IMR-90 (cell line): ENCODE results near the gene ERMARD. TPM values are rescaled to one million over a fixed set of nuclear protein-coding genes. Genes with fewer than 3 reads are reported as not detected.

Experiments used
- ATAC-seq: fragments of 200-7000 bp; cut with Tn5 transposase; 2 replicates; pipeline ENCODE4 v1.9.1; 2020; ENCODE audit warnings: low read depth, mild to moderate bottlenecking, moderate library complexity
- BruUV-seq: library from RNA; stranded (reverse); fragments of 400-500 nt; replicated peaks from 2 replicates; lab custom pipeline; 2021; lab: Mats Ljungman, UMichigan
- CTCF ChIA-PET: fragments of 300-600 bp; formaldehyde crosslinking; extraction: SDS; loops from one replicate; lab custom pipeline; 2021; ENCODE audit warnings: antibody characterized with exemption; lab: Yijun Ruan, JAX
- POLR2A ChIA-PET: fragments of 300-600 bp; sonication (Branson Sonifier 250); formaldehyde crosslinking; loops from one replicate; lab custom pipeline; 2022; ENCODE audit warnings: antibody characterized with exemption; ENCODE audit not compliant: unreplicated experiment; lab: Charles Lee
- DNase-seq: peaks from one replicate; pipeline ENCODE4 v3.0.0; 2013
- H2AFZ ChIP-seq: replicated peaks from 2 replicates; pipeline ENCODE3; 2013; ENCODE audit warnings: low read length, mild to moderate bottlenecking; ENCODE audit not compliant: poor library complexity
- H2AK5ac ChIP-seq: 2 replicates; pipeline ENCODE4 v1.6.1; 2013; ENCODE audit warnings: low read depth, low read length, inconsistent platforms
- H2AK9ac ChIP-seq: replicated peaks from 2 replicates; pipeline ENCODE3; 2013; ENCODE audit warnings: mild to moderate bottlenecking, low read depth, low read length, moderate library complexity; ENCODE audit not compliant: poor library complexity
- H2BK120ac ChIP-seq: 2 replicates; pipeline ENCODE4 v1.6.1; 2013; ENCODE audit warnings: low read depth, low read length, inconsistent platforms
- H2BK15ac ChIP-seq: 3 replicates; pipeline ENCODE4 v1.6.1; 2013; ENCODE audit warnings: low read depth, low read length, inconsistent platforms
- H2BK20ac ChIP-seq: 2 replicates; pipeline ENCODE4 v1.6.1; 2013; ENCODE audit warnings: low read depth, mild to moderate bottlenecking, inconsistent platforms, low read length, moderate library complexity
- H2BK5ac ChIP-seq: 2 replicates; pipeline ENCODE4 v1.6.1; 2013; ENCODE audit warnings: mild to moderate bottlenecking, low read depth, low read length, inconsistent platforms; ENCODE audit not compliant: poor library complexity, severe bottlenecking
- H3K14ac ChIP-seq: replicated peaks from 2 replicates; pipeline ENCODE4 v1.6.1; 2013; ENCODE audit warnings: low read depth, low read length, inconsistent platforms
- H3K18ac ChIP-seq: 2 replicates; pipeline ENCODE4 v1.6.1; 2013; ENCODE audit warnings: low read depth, low read length, control low read depth
- H3K23ac ChIP-seq: 2 replicates; pipeline ENCODE4 v1.6.1; 2013; ENCODE audit warnings: low read depth, low read length, inconsistent platforms
- H3K27ac ChIP-seq: 2 replicates; pipeline ENCODE4 v1.5.1; 2013; ENCODE audit warnings: mild to moderate bottlenecking, control low read depth, low read length; ENCODE audit not compliant: insufficient read depth
- H3K27me3 ChIP-seq: 2 replicates; pipeline ENCODE4 v1.6.1; 2013; ENCODE audit warnings: low read length; ENCODE audit not compliant: control insufficient read depth, insufficient read depth
- H3K36me3 ChIP-seq: 2 replicates; pipeline ENCODE4 v1.6.1; 2013; ENCODE audit warnings: low read length, mixed read lengths; ENCODE audit not compliant: control insufficient read depth, insufficient read depth
- H3K4ac ChIP-seq: 2 replicates; pipeline ENCODE4 v1.6.1; 2013; ENCODE audit warnings: low read depth, low read length, inconsistent platforms
- H3K4me1 ChIP-seq: 2 replicates; pipeline ENCODE4 v1.6.1; 2013; ENCODE audit warnings: low read length, mixed read lengths; ENCODE audit not compliant: control insufficient read depth, insufficient read depth
- H3K4me2 ChIP-seq: 2 replicates; pipeline ENCODE4 v1.6.1; 2013; ENCODE audit warnings: low read depth, mild to moderate bottlenecking, control low read depth, low read length, moderate library complexity
- H3K4me3 ChIP-seq: 2 replicates; pipeline ENCODE4 v1.5.1; 2013; ENCODE audit warnings: low read depth, mild to moderate bottlenecking, control low read depth, low read length, moderate library complexity; ENCODE audit not compliant: insufficient read depth
- H3K56ac ChIP-seq: 2 replicates; pipeline ENCODE4 v1.6.1; 2013; ENCODE audit warnings: low read length, inconsistent platforms; ENCODE audit not compliant: insufficient read depth; ENCODE audit errors: extremely low read depth
- H3K79me1 ChIP-seq, 2 experiments: 2 replicates each; pipeline ENCODE4 v1.6.1; 2013; ENCODE audit warnings: low read length in 2 of 2, inconsistent platforms in 1 of 2, low read depth in 1 of 2
- H3K9ac ChIP-seq: 2 replicates; pipeline ENCODE4 v1.6.1; 2013; ENCODE audit warnings: low read depth, low read length, control low read depth
- H3K9me1 ChIP-seq: 2 replicates; pipeline ENCODE4 v1.6.1; 2013; ENCODE audit warnings: low read length, inconsistent platforms; ENCODE audit not compliant: insufficient read depth
- H3K9me3 ChIP-seq: 2 replicates; pipeline ENCODE4 v1.6.1; 2013; ENCODE audit warnings: low read length; ENCODE audit not compliant: control insufficient read depth, insufficient read depth
- H4K20me1 ChIP-seq: 2 replicates; pipeline ENCODE4 v1.6.1; 2013; ENCODE audit warnings: low read length, inconsistent platforms; ENCODE audit not compliant: insufficient read depth
- H4K5ac ChIP-seq: 2 replicates; pipeline ENCODE4 v1.6.1; 2013; ENCODE audit warnings: mild to moderate bottlenecking, low read depth, low read length, control low read depth
- H4K8ac ChIP-seq, 2 experiments: 2 replicates each; pipeline ENCODE4 v1.6.1; 2013; ENCODE audit warnings: low read depth in 2 of 2, low read length in 2 of 2, control low read depth in 1 of 2, inconsistent platforms in 1 of 2
- H4K91ac ChIP-seq: 2 replicates; pipeline ENCODE4 v1.6.1; 2013; ENCODE audit warnings: low read depth, low read length, inconsistent platforms; ENCODE audit not compliant: insufficient read depth
- BHLHE40 ChIP-seq: fragments of 150-350 bp; IDR thresholded peaks from 2 replicates; pipeline ENCODE4 v1.6.1; 2016; ENCODE audit warnings: mild to moderate bottlenecking, low read depth, low read length
- FOS ChIP-seq: fragments of 150-350 bp; IDR thresholded peaks from 2 replicates; pipeline ENCODE4 v1.6.1; 2016; ENCODE audit warnings: low read depth, low read length
- MAZ ChIP-seq: IDR thresholded peaks from 2 replicates; pipeline ENCODE4 v1.6.1; 2012; ENCODE audit warnings: low read depth, mild to moderate bottlenecking, low read length, improper control_type of control experiment, moderate library complexity, borderline replicate concordance
- MXI1 ChIP-seq: IDR thresholded peaks from 2 replicates; pipeline ENCODE4 v1.6.1; 2012; ENCODE audit warnings: low read depth, mild to moderate bottlenecking, low read length, moderate library complexity, borderline replicate concordance
- NFE2L2 ChIP-seq: fragments of 150-350 bp; IDR thresholded peaks from 2 replicates; pipeline ENCODE4 v1.6.1; 2016; ENCODE audit warnings: low read depth, mild to moderate bottlenecking, low read length
- RCOR1 ChIP-seq: IDR thresholded peaks from 2 replicates; pipeline ENCODE4 v1.6.1; 2012; ENCODE audit warnings: mild to moderate bottlenecking, low read length, improper control_type of control experiment; ENCODE audit not compliant: insufficient replicate concordance
- WGBS, 2 experiments: methylation state at CpG; one replicate each; pipeline versions ENCODE4 v1.1.5 to v1.1.7; 2013; ENCODE audit warnings: missing lambda C conversion rate in 2 of 2; ENCODE audit not compliant: insufficient read length in 1 of 2; ENCODE audit errors: extremely low coverage in 2 of 2; 5-methylcytosine and 5-hydroxymethylcytosine counted together
- dilution Hi-C: fragments of 300-500 bp; cut with HindIII; formaldehyde crosslinking; loops from one replicate; pipeline ENCODE4 v1.14.3; 2018; ENCODE audit warnings: low sequenced_read_pairs; ENCODE audit not compliant: unreplicated experiment
- in situ Hi-C: fragments of 300-500 bp; cut with MboI; formaldehyde crosslinking; loops from 3 replicates; pipeline ENCODE4 v1.14.3; 2019; ENCODE audit warnings: low sequenced_read_pairs, inconsistent platforms, mixed read lengths
- intact Hi-C: fragments of 100-400 bp; cut with micrococcal nuclease; formaldehyde crosslinking; loops from 2 replicates; pipeline ENCODE4 v1.10.0; 2022
- polyA plus RNA-seq, 3 experiments: library from polyadenylated mRNA; depleted of rRNA; stranded (reverse); fragments of >200 nt; gene quantifications; 2 replicates each; pipeline ENCODE4 v1.2.3, GENCODE V29; 2012; ENCODE audit warnings: low replicate concordance in 1 of 3
- total RNA-seq: library from RNA; depleted of rRNA; stranded (reverse); fragments of >200 nt; gene quantifications from 2 replicates; pipeline ENCODE4 v1.2.3, GENCODE V29; 2012

The ERMARD gene
- total and polyA plus RNA-seq, 2 of the 4 experiments (the other 2 are of a cell fraction), result 15.1 to 25.4 TPM

DNA sequence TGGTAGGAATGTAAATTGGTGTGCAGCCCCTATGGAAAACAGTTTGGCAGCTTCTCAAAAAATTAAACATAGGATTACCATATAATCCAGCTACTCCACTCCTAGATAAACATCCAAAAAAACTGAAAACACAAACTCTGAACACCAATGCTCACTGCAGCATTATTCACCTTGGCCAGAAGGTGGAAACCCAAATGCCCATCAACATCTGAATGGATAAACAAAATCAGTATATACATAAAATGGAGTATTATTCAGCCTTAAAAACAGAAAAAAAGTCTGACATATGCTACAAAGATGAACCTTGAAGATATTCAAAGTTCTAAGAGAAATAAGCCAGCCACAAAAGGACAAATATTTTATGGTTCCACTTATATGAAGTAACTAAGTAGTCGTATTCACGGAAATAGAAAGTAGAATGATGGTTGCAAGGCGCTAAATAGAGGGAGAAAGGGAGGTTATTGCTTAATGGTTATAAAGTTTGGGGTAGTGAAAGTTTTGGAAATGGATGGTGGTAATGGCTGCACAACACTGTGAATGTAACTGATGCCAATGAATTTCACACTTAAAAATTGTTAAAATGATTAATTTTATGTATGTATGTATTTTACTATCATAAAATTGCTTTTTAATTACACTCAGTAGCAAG is 31.1 kb upstream of the ERMARD start:
- no peaks in the 10 kb centered on the region for H3K9me3 ChIP-seq
- H2BK120ac ChIP-seq, result no peak overlapping the region
- no peak overlapping the region for H3K56ac ChIP-seq
- BruUV-seq, result no TSS peak
- TF ChIP-seq FOS (no peak), RCOR1 (no peak), MAZ (no peak), BHLHE40 (no peak), NFE2L2 (no peak), MXI1 (no peak)
- CTCF ChIA-PET, result interaction anchor here (0.9 to 1.0 kb wide), 2 partner anchors 10 to 32 kb away, joined by 3 read pairs; no protein-coding TSS in a partner anchor
- H2BK15ac ChIP-seq, result no peak overlapping the region
- no peak overlapping the region for H2BK20ac ChIP-seq
- H3K9ac ChIP-seq, result no peak overlapping the region
- intact Hi-C loops (loop anchor here (5.0 kb wide), 2 partner anchors 587 to 812 kb away; partner anchors contain the start of gene FAM120B), dilution Hi-C loops (no loop called here), in situ Hi-C loops (no loop called here)
- H3K27ac ChIP-seq, result no peak overlapping the region
- no peak overlapping the region for H3K4me3 ChIP-seq
- no peak overlapping the region for H4K5ac ChIP-seq
- POLR2A ChIA-PET, result no interaction called here
- H4K8ac ChIP-seq, result no peak overlapping the region
- peaks cover 2% of the 10 kb centered on the region; the same call in 1 of the 2 replicates for H3K9me1 ChIP-seq
- peaks cover 3% of the 10 kb centered on the region; the same call in 1 of the 2 replicates for H3K4me1 ChIP-seq
- H3K27me3 ChIP-seq, result no peaks in the 10 kb centered on the region
- H2AK9ac ChIP-seq, result no peak overlapping the region
- H3K4me2 ChIP-seq, result no peak overlapping the region
- DNase-seq (no peak), ATAC-seq (no peak)
- H3K14ac ChIP-seq, result no peak overlapping the region
- H3K4ac ChIP-seq, result no peak overlapping the region
- no peak overlapping the region for H2AFZ ChIP-seq
- H3K18ac ChIP-seq, result no peak overlapping the region
- H3K79me1 ChIP-seq, result peaks cover 22 to 35% of the 10 kb centered on the region in 2 experiments
- no peak overlapping the region for H2BK5ac ChIP-seq
- no peak overlapping the region for H4K91ac ChIP-seq
- no peak overlapping the region for H2AK5ac ChIP-seq
- H3K23ac ChIP-seq, result no peak overlapping the region
- peaks cover 15% of the 10 kb centered on the region for H3K36me3 ChIP-seq
- peaks cover 13% of the 10 kb centered on the region for H4K20me1 ChIP-seq
- no CpG with 5 or more reads among the region's 3 CpGs for WGBS, 2 experiments
